GM19351 (cell line): Measurements from ENCODE around the gene FERMT1.
"Not testable (repeated sequence)": the region's sequence is repeated elsewhere in the genome, so short reads cannot be mapped to it uniquely, and the experiment has no call there.

Experiments used
- ATAC-seq: cut with Tn5 transposase; IDR thresholded peaks from one replicate; pipeline ENCODE4 v1.9.1; 2021; ENCODE audit warnings: mild to moderate bottlenecking, moderate library complexity; ENCODE audit not compliant: unreplicated experiment

The FERMT1 gene

DNA sequence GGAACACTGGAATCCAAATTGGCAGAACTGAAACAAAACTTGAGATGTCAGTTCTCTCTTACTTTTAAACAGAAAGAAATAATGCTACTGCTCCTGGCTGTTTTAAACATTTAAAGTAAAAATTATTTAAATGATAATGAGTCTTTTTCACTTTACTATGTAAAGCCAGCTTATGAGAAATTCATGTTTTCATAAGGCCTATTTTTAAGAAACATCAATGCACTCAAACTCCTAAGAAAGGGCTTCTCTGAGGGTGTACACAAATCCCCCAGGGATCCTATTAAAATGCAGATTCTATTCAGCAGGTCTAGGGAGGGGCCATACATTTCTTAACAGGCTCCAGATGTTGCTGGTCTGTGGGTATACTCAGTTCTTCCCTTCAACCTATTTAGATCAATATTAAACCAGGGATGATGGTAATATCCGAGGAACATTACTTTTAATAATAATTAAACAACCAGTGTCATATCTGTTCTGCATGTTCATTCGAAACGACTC lies 2.3 kb downstream of the FERMT1 start:
- ATAC-seq: no peak

DNA sequence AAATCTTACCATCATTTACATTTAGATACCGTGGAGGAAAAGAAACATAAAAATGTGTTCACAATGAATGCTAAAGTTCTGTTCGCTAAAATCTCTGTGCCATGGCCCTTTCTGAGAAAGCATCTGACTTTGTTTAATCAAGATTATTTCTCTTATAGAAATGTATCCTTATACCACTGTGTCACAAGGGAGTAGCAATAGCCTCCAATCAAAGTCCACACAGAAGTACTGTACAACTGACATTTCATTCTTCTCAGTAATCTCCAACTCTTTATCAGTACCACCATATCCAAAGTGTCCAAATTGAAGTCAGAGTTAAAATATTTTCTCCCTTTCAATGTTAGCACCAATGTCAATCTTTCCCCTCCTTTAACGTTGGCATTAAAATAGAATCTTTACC lies 6.1 kb downstream of the FERMT1 start:
- no peak for ATAC-seq

DNA sequence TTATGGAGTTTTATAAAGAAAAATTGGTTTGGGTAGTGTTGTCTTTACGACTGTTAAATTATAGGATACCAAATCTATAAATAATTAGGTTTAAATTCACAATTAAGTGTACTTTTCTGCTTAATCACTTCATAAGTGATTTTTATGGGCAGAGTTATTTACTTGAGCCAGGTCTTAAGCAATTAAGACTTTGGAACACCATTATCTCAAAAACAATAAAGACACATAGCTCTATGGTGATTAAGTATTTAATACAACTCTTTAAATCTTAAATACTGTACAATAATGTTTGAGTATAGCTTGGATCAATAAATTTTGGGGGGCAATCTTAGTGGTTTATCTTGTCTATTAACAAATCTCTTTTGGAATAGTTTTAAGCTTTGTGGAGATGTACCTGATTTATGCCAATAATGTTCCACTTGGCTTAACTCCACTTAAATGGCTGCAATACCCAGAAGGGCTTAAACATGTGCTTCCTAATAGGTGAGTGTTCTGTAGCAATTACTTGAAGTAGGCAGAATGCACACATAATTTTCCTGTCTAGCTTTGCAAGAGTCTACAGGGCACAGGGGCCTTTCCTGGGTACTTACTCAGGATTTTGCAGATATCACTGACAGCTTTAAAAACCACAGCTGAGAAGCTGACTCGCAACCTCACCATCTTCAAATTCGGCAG lies 7.5 kb downstream of the FERMT1 start:
- no peak for ATAC-seq

DNA sequence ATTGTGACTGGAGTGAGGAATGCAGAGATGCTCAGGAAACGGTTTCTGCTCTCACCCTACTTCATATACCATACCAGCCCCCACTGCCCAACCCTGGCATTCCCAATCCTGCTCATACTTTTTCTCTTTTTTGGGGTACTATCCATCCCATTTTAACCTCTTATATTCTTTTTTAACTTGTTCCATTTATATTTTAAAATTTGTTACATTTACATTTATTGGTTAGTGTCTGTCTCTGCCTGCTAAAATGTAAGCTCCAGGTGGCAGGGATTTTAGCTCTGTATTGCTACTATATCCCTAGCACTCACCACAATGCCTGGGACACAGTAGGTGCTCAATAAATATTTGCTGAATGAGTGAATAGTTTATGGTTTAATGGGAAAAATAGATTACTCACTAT lies 8.1 kb downstream of the FERMT1 start:
- no peak for ATAC-seq

DNA sequence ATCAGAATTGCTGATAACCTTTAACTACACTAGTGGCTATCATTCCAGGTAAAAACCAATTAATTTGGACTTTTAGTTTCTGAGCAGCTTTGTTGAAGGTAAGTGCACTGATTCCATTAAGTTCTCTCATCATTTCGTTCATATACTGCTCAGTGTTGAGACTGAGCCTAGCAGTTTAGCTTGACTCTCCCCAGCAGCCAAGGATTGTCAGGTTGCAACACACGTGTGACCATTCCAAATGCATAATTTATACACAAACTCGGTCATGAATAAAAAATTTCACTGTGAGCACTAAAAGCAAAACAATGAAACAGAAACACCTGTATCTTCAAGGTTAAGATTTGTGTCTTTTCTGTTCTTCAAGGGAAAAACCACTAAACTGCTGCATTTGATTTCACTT lies 8.9 kb downstream of the FERMT1 start:
- ATAC-seq: no peak

DNA sequence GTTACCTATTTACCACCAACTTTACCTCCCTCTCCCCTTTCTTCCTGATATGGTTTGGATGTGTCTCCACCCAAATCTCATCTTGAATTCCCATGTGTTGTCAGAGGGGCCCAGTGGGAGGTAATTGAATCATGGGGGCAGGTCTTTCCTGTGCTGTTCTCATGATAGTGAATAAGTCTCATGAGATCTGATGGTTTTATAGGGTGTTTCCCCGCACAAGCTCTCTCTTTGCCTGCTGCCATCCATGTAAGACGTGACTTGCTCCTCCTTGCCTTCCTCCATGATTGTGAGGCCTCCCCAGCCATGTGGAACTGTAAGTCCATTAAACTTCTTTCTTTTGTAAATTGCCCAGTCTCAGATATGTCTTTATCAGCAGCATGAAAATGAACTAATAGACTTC lies 9.9 kb downstream of the FERMT1 start:
- ATAC-seq: not testable (repeated sequence)

DNA sequence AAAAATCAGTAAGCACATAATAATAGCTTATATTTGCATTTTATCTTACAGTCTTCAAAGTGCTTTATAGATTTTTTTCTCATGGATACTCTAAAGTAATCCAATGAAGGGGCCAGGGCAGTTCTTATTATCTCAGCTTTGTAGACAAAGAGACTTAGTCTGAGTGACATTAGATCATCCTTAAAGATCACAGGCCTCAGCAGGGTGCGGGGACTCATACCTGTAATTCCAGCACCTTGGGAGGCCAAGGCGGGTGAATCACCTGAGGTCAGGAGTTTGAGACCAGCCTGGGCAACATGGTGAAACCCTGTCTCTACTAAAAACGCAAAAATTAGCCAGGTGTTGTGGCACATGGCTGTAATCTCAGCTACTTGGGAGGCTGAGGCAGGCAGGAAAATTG lies 14.5 kb downstream of the FERMT1 start:
- ATAC-seq: no peak

DNA sequence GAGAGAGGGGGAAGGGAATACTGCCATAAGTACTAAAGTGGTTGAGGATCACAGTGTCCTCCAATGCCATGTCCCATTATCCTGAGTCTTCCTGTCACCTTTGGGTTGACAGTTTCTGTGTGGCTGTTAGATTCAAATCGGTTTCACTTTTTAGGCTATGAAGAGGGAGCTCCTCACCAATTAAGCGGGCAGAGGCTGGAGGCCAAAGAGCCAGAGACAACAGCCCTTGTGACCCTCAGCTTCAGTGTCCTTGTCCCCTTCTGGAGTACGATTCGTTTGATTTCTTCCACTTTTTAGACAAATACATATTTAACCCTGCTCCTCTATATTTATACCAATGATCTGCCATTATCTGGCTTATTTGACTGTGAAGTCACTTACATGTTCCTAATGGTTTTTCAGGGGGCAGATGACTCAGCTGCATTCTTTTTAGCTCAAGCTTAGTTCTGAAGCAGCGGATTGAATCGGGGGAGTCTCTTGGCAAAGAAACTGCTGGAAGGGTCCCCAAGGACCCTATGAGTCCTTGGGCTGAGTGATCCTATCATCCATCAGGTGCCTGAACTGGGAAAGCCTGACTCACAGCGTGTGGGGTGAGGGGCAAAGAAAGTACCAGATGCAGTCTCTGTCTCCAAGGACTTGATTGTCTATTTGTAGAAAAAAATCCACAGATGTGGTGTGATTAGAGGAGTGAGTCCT lies 18.2 kb downstream of the FERMT1 start:
- ATAC-seq: no peak

DNA sequence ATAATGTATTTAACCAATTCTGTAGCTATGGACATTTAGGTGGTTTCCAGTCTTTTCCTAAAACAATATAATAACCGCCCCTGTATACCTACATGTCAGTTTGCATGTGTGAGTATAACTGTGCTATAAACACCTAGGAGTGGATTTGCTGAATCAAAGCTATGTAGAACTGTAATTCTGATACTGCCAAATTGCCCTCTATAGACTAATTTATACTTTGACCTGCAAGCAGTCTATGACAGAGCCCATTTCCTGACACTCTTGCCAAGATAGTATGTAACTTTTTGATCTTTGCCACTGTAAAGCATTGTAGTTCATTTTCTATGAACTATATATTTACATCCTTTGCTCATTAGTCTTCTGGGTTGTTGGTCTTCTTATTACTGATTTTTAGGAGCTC lies 19.5 kb downstream of the FERMT1 start:
- ATAC-seq: no peak

DNA sequence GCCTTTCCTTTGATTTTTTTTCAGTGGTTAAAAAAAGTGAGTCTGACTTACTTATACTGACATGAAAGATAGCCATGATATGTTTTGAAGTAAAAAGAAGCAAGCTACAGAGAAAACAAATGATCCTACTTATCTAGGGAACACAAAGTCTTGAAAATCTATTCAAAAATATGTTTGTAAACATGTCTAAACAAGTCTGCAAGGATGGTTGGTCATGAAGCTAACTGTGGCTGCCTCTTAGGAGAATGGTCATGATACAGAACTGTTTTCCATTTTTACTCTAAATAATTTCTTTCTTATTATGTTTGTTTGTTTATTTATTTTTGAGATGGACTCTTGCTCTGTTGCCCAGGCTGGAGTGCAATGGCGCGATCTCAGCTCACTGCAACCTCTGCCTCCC lies 21.5 kb downstream of the FERMT1 start:
- ATAC-seq: no peak

DNA sequence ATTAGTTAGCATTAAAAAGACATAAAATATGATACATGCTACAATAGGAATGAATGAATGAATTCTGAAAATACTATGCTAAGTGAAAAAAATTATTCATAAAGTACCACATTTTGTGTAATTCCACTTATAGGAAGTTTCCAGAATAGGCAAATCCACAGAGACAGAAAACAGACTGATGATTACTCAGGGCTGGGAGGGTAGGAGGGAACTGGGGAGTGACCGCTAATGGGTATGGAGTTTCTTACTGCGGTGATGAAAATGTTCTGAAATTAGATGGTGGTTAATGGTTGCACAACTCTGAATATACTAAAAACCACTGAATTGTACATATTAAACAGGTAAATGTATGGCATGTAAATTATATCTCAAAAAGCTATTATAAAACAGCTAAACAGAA lies 22.6 kb downstream of the FERMT1 start:
- ATAC-seq: no peak

DNA sequence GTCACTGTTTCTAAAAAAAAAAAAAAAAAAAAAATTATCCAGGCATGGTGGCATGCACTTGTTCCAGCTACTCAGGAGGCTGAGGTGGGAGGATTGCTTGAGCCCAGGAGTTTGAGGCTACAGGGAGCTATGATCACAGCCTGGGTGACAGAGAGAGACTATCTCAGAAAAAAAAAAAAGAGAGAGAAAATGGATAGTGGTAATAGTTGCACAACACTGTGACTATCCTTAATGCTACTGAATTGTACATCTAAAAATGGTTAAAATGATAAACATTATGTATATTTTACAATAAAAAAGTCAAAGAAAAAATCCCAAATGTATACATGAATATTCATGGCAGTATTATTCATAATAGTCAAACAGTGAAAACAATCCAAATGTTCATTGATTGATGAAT lies 23.0 kb downstream of the FERMT1 start:
- no peak for ATAC-seq

DNA sequence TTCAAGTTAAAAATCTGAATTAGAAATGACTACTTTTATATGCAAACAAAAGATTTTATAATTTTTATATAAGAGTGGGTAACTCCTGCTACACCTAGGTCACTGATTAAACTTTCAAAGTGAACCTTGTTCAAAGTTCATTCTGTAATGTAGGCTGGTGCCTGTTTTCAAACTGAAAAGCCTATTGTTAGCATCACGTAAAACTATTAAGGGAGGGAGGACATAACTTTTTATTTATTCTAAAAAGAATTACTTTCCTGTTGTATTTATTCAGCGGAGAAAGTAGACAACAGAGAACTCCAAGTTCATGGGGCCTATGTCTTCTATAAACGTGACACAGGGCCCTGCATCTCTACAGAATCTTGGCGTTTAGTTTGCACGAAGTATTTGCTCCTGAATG lies 27.4 kb downstream of the FERMT1 start:
- ATAC-seq: no peak

DNA sequence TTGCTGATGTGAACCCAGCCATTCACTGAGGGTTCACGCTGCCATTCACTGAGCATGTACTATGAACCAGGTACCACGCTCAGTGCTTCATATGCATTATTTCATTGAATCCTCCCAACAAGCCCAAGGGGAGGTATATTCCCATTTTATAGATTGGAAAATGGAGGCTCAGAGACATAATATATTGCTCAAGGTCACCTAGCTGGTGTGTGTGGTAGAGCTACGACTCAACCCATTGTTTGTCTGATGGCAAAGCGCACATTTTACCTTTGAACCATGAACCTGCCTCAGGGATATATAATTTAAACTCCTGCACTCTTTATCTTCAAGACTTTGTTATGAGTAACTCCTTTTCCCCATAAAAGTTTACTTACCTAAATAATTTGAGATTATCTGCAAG lies 28.3 kb downstream of the FERMT1 start:
- no peak for ATAC-seq

DNA sequence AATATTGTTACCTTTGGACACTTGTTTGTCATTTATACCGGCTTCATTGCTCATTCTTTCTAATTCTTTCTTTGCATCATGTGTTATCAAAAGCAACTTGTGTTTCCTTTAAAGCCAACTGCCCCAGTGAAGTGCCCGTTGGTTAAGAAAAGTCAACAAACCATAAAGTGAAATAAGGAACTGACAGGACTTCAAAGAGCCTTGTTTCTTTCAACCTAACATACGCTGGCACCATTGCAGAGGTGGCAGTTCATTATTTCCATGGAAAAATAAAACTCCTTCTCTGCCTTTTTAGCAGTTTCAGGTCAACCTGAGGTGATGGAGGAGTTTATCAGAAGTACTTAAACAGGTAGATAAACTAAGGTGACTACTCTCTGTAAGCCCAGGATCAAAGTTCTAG lies 28.8 kb downstream of the FERMT1 start:
- ATAC-seq: no peak

DNA sequence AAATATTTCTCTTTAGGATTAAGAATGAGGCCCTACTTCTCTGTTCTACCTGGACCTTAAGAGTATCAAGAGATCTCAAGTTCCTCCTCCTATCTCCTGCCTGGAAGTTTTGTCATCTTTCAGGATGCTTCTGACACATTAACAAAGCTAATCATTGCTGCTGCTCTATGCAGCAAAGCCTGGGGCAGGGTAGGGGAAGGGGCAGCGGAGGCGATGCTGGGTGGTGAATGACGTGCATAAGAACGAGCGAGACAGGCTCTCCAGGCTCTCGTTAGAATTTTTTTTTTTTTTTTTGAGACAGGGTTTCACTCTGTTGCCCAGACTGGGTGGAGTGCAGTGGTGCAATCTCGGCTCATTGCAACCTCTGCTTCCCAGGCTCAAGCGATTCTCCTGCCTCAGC lies 31.2 kb downstream of the FERMT1 start:
- ATAC-seq: no peak

DNA sequence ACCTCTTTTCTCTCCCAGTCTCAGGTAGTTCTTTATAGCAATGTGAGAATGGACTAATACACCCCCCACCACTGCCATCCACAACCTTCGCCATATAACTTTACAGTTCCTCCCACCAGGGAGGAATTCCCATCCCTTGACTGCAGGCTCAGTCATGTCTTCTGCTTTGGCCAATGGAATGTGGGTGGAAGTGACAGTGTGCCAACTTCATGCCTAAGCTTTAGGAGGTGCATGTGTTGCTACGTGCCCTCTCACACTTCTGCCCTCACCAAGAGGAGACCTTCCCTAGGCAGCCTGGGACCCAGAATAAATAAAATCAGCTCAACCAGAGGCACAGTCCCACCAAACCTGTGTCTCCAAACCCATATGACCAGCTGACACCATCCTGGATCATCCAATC lies 36.0 kb downstream of the FERMT1 start:
- no peak for ATAC-seq

DNA sequence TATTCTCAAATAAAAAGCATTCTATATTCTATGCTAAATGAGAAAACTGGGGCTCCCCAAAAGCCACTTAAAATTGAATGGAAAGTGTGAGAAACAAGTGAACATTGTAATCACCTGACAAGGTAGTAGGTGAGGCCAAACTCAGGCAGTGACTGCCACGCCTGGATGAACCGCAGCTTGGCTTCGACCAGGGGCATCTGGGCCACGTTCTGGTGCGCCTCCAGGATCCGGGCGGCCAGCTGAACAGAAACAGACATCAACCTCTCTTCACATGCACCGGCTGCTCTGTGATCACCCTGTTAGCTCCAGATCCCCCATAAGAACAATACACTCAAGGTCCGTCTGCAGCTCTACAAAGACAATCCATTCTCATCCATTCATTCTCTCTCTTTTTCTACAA lies 38.9 kb downstream of the FERMT1 start:
- no peak for ATAC-seq

DNA sequence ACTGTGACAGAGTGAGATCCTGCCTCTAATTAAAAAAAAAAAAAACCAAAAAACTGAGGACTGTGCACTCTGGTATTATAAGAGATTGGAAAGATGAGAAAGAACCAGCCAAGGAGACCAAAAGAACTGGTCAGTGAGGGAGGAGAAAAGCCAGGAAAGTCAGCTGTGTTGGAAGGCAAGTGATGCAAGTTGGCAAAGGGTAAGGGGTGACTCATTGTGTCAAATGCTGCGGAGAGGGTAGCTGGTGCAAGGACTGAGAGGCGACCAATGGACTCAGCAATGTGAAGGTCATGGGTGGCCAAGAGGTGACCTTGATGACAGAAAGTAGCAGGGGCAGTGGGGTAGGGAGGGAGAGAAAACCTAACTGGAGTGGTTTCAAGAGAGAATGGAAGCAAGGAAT lies 41.6 kb downstream of the FERMT1 start:
- no peak for ATAC-seq

DNA sequence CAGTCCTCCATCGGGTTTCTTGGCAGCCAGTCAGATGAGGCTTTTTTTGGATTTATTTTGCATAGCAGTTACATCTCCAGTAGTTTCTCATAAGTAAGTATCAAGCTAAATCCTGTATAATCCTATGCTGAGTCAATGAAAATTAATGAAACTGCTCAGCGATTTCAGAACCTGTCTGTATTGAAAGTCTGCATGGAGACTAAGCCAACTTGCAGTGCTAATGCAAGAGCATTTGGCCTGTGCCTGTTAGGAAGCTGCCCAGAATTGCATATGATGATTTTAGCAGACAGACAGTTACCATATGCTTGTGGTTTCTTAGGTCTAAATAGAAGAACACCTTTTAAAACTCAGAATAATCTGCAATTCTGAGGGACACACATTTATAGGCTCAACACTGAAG lies 43.8 kb downstream of the FERMT1 start:
- ATAC-seq: no peak

DNA sequence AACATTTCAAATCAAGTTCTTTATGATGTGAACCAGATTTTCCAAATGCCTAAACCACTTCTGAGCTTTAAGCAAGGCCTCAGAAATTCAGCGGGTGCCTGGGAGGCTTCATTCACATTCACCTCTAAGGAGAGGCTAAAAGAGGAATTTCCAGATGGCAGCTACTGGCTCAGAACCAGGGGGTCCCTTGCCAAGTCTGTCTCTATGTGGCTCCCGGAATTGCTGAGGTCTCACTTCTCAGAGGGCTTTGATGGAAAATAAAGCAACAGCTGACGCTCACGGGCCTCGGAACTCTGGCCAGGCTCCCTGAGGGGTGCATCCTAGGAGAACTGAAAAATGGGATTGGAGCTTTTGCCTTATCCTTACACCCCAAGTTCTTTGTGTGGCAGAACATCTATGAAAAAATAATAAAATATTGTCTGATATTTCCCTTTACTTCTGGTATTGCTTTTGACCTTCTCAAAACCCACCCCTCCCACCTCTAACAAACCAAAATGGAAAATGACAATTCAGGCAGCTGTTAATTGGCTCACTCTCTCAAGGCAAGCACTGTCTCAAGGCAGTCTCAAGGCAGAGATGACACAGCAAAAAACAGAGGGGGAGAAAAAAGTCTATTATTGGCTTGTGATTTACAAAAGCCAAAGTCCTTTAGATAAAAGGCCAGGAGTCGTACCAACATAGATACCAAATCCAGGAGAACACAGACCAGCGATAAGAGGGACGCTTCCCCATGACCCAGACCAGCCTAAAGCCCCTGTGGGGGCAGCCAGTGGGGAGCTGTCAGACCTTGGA lies 47.2 kb downstream of the FERMT1 start:
- no peak for ATAC-seq

DNA sequence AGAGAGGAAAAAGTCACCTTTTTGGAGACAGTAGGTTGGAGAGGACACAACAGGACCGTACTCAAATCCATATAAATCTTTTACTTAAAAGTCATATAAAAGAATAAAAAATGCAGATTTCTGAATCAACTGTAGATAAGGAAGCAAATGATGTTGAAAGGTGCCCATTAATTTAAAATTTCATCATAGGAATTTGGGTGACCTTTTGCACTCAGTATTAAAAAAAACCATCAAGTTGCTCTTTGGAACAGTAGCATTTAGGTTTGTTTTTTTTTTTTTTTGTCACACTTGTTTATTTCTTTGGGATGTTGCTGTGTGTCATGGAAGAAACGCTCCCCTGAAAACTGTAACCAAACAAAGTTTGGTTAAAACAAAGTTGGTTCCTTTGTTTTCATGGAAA lies 48.0 kb downstream of the FERMT1 start:
- no peak for ATAC-seq
